ENCODE results near the gene GARIN6.
"Not testable (repeated sequence)": the region's sequence is repeated elsewhere in the genome, so short reads cannot be mapped to it uniquely, and the experiment has no call there.

The GARIN6 gene

GRCh38 chr12:99647453-99647852 is at the start of gene GARIN6:
Gene GARIN6 (plus strand): TSS chr12:99647753. CDS start chr12:99648175, 422 bp downstream.
- no peak for DNase-seq (ENCODE audit: low spot score)

GRCh38 chr12:99598785-99599184 is 48.8 kb upstream of the GARIN6 start:
- DNase-seq (ENCODE audit: low spot score) = no peak

GRCh38 chr12:99600388-99600787 is 47.2 kb upstream of the GARIN6 start:
- no peak for DNase-seq (ENCODE audit: low spot score)

- no peak for DNase-seq (ENCODE audit: low spot score)
Observed at GRCh38 chr12:99609455-99610181, 37.9 kb upstream of the GARIN6 start.

- no peak for DNase-seq (ENCODE audit: low spot score)
Observed at GRCh38 chr12:99611117-99611516, 36.4 kb upstream of the GARIN6 start.

- DNase-seq (ENCODE audit: low spot score) = no peak
Observed at GRCh38 chr12:99611599-99611998, 36.0 kb upstream of the GARIN6 start.

- DNase-seq (ENCODE audit: low spot score) = no peak
Observed at GRCh38 chr12:99618657-99619056, 28.9 kb upstream of the GARIN6 start.

- peak; percentile 5 for DNase-seq (ENCODE audit: low spot score)
Observed at GRCh38 chr12:99619389-99620158, 28.0 kb upstream of the GARIN6 start.

- DNase-seq (ENCODE audit: low spot score) = no peak
Observed at GRCh38 chr12:99620159-99620479, 27.4 kb upstream of the GARIN6 start.

- not testable (repeated sequence) for DNase-seq (ENCODE audit: low spot score)
Observed at GRCh38 chr12:99624591-99624990, 23.0 kb upstream of the GARIN6 start.

- DNase-seq (ENCODE audit: low spot score) = no peak
Observed at GRCh38 chr12:99627459-99627858, 20.1 kb upstream of the GARIN6 start.

GRCh38 chr12:99644629-99645028 is 2.9 kb upstream of the GARIN6 start:
- no peak for DNase-seq (ENCODE audit: low spot score)

- no peak for DNase-seq (ENCODE audit: low spot score)
Observed at GRCh38 chr12:99648183-99648582, 630 bp downstream of the GARIN6 start.

- DNase-seq (ENCODE audit: low spot score) = no peak
Observed at GRCh38 chr12:99649551-99649950, 2.0 kb downstream of the GARIN6 start.

GRCh38 chr12:99658671-99659349 is 11.3 kb downstream of the GARIN6 start:
- DNase-seq (ENCODE audit: low spot score) = no peak

- no peak for DNase-seq (ENCODE audit: low spot score)
Observed at GRCh38 chr12:99670635-99671034, 23.1 kb downstream of the GARIN6 start.

GRCh38 chr12:99680276-99680675 is 32.7 kb downstream of the GARIN6 start:
- no peak for DNase-seq (ENCODE audit: low spot score)

- DNase-seq (ENCODE audit: low spot score) = no peak
Observed at GRCh38 chr12:99686142-99686541, 38.6 kb downstream of the GARIN6 start.

GRCh38 chr12:99695050-99695449 is 47.5 kb downstream of the GARIN6 start:
- no peak for DNase-seq (ENCODE audit: low spot score)

Data from putamen (tissue), 1 donor.